ENCODE measurements around the gene BARD1. TPM values are rescaled to one million over a fixed set of nuclear protein-coding genes. Genes with fewer than 3 reads are reported as not detected.

The BARD1 gene
- total and polyA plus RNA-seq, 2 of the 13 experiments (the other 11 are each of a cell fraction or from before 2014, with no cell fraction given): 5.3 to 30.4 TPM

DNA sequence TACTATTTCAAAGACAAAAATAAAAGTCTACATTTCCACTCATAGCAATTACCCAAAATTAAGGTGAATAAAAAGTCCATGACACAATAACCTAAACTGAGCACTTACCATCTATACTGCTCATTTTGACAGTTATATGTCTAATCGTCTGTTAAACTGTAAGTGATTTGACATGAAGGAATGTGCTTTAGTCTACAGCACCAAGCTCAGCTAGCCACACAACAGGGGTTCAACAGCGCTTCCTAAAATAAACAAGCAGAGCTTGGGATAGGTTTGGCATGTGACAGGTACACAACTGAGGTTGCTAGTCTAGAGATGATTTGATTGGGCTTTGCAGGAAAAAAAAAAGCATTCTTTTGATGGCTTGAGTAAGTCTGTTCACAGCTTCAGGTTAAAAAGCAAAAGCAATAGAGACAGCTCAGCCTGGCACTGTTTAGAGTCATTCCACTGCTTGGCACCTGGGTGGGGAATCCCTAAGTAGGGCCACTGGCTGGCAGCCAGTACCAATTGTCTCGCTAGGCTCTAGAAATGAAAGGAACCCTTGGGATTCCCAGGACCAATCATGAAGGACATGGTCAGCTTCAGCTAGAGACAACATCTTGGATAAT is 78.6 kb downstream of the BARD1 start:
- intact Hi-C loops (cut with micrococcal nuclease; ENCODE audit: unreplicated experiment): no loop called here
- in situ Hi-C loops (cut with HindIII; ENCODE audit: extremely low pct_ligation_motif_present, low pct_unique_long_range_greater_than_20kb): no loop called here
- 96% methylated on average over 3 of the region's 3 CpGs for WGBS (ENCODE audit: low lambda C conversion rate)
- CTCF ChIA-PET (ENCODE audit: low intra/inter-chr PET ratio, low total read pairs): no interaction called here
- Histone ChIP-seq H3K27ac (ENCODE audit: extremely low read length, insufficient read depth, low read length) (no peak overlapping the region), H3K79me2 (ENCODE audit: insufficient read depth, low read length) (no peaks in the 10 kb centered on the region), H4K20me1 (ENCODE audit: insufficient read depth, low read length) (no peaks in the 10 kb centered on the region), H3K36me3 (replicated peaks in 1 of 2; ENCODE audit: control insufficient read depth in 1 of 2, insufficient read depth in 2 of 2, low read length in 2 of 2) (peaks cover 5 to 25% of the 10 kb centered on the region in 2 experiments), H2AFZ (ENCODE audit: low read length) (no peak overlapping the region), H3K9me3 (ENCODE audit: low read length) (no peaks in the 10 kb centered on the region), H3K27me3 (ENCODE audit: control insufficient read depth in 1 of 2, insufficient read depth in 2 of 2, low read length in 2 of 2) (no peaks in the 10 kb centered on the region), H3K4me2 (ENCODE audit: low read depth, low read length) (no peak overlapping the region), H3K4me1 (ENCODE audit: insufficient read depth, low read length) (no peaks in the 10 kb centered on the region), H3K9ac (ENCODE audit: insufficient read depth, low read depth, low read length) (no peak overlapping the region), H3K4me3 (replicated peaks in 1 of 3; ENCODE audit: insufficient read depth in 1 of 3, low read depth in 2 of 3, low read length in 3 of 3) (no peak overlapping the region)
- BruUV-seq (replicated peaks): no TSS peak
- ATAC-seq: no peak
- TF ChIP-seq, protein P1, sequence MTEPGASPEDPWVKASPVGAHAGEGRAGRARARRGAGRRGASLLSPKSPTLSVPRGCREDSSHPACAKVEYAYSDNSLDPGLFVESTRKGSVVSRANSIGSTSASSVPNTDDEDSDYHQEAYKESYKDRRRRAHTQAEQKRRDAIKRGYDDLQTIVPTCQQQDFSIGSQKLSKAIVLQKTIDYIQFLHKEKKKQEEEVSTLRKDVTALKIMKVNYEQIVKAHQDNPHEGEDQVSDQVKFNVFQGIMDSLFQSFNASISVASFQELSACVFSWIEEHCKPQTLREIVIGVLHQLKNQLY (CRISPR knock-in tag; IDR thresholded peaks at IDR 0.05): no peak
- TF ChIP-seq, protein P2, sequence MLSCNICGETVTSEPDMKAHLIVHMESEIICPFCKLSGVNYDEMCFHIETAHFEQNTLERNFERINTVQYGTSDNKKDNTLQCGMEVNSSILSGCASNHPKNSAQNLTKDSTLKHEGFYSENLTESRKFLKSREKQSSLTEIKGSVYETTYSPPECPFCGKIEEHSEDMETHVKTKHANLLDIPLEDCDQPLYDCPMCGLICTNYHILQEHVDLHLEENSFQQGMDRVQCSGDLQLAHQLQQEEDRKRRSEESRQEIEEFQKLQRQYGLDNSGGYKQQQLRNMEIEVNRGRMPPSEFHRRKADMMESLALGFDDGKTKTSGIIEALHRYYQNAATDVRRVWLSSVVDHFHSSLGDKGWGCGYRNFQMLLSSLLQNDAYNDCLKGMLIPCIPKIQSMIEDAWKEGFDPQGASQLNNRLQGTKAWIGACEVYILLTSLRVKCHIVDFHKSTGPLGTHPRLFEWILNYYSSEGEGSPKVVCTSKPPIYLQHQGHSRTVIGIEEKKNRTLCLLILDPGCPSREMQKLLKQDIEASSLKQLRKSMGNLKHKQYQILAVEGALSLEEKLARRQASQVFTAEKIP (CRISPR knock-in tag; IDR thresholded peaks at IDR 0.05; ENCODE audit: borderline replicate concordance): no peak
- no peak for TF ChIP-seq ZNF460 (CRISPR knock-in tag; IDR thresholded peaks at IDR 0.05; ENCODE audit: borderline replicate concordance)
- TF ChIP-seq ZNF562 (CRISPR knock-in tag; IDR thresholded peaks at IDR 0.05; ENCODE audit: borderline replicate concordance): no peak
- TF ChIP-seq, protein P3, sequence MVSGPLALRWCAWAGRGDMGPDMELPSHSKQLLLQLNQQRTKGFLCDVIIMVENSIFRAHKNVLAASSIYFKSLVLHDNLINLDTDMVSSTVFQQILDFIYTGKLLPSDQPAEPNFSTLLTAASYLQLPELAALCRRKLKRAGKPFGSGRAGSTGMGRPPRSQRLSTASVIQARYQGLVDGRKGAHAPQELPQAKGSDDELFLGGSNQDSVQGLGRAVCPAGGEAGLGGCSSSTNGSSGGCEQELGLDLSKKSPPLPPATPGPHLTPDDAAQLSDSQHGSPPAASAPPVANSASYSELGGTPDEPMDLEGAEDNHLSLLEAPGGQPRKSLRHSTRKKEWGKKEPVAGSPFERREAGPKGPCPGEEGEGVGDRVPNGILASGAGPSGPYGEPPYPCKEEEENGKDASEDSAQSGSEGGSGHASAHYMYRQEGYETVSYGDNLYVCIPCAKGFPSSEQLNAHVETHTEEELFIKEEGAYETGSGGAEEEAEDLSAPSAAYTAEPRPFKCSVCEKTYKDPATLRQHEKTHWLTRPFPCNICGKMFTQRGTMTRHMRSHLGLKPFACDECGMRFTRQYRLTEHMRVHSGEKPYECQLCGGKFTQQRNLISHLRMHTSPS (CRISPR knock-in tag; IDR thresholded peaks at IDR 0.05; ENCODE audit: low read depth): no peak
- TF ChIP-seq ZNF44 (CRISPR knock-in tag; IDR thresholded peaks at IDR 0.05): no peak
- TF ChIP-seq, protein P4, sequence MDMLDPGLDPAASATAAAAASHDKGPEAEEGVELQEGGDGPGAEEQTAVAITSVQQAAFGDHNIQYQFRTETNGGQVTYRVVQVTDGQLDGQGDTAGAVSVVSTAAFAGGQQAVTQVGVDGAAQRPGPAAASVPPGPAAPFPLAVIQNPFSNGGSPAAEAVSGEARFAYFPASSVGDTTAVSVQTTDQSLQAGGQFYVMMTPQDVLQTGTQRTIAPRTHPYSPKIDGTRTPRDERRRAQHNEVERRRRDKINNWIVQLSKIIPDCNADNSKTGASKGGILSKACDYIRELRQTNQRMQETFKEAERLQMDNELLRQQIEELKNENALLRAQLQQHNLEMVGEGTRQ (IDR thresholded peaks at IDR 0.05; ENCODE audit: low read depth, low read length): no peak
- TF ChIP-seq, protein P4 (CRISPR knock-in tag; IDR thresholded peaks at IDR 0.05; ENCODE audit: borderline replicate concordance): no peak
- no peak for TF ChIP-seq TBX2 (CRISPR knock-in tag; IDR thresholded peaks at IDR 0.05; ENCODE audit: borderline replicate concordance)
- TF ChIP-seq, protein P5, sequence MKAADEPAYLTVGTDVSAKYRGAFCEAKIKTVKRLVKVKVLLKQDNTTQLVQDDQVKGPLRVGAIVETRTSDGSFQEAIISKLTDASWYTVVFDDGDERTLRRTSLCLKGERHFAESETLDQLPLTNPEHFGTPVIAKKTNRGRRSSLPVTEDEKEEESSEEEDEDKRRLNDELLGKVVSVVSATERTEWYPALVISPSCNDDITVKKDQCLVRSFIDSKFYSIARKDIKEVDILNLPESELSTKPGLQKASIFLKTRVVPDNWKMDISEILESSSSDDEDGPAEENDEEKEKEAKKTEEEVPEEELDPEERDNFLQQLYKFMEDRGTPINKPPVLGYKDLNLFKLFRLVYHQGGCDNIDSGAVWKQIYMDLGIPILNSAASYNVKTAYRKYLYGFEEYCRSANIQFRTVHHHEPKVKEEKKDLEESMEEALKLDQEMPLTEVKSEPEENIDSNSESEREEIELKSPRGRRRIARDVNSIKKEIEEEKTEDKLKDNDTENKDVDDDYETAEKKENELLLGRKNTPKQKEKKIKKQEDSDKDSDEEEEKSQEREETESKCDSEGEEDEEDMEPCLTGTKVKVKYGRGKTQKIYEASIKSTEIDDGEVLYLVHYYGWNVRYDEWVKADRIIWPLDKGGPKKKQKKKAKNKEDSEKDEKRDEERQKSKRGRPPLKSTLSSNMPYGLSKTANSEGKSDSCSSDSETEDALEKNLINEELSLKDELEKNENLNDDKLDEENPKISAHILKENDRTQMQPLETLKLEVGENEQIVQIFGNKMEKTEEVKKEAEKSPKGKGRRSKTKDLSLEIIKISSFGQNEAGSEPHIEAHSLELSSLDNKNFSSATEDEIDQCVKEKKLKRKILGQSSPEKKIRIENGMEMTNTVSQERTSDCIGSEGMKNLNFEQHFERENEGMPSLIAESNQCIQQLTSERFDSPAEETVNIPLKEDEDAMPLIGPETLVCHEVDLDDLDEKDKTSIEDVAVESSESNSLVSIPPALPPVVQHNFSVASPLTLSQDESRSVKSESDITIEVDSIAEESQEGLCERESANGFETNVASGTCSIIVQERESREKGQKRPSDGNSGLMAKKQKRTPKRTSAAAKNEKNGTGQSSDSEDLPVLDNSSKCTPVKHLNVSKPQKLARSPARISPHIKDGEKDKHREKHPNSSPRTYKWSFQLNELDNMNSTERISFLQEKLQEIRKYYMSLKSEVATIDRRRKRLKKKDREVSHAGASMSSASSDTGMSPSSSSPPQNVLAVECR (CRISPR knock-in tag; IDR thresholded peaks at IDR 0.05; ENCODE audit: borderline replicate concordance): no peak
- no peak for TF ChIP-seq SRSF9 (IDR thresholded peaks at IDR 0.05; ENCODE audit: borderline replicate concordance, insufficient read depth, low read depth, low read length, poor library complexity, severe bottlenecking)
- TF ChIP-seq ZNF766 (CRISPR knock-in tag; IDR thresholded peaks at IDR 0.05; ENCODE audit: borderline replicate concordance): no peak
- POLR2A ChIA-PET: no interaction called here
- DNase-seq (ENCODE audit: low spot score): no peak
- no peak for FAIRE-seq
